SK-N-MC (cell line): ENCODE data around the gene FOXA3.

ENCODE experiments used
- DNase-seq: peaks from one replicate; pipeline ENCODE4 v3.0.0-alpha.2; 2011; ENCODE audit warnings: low read depth, low spot score
- H3K27ac ChIP-seq: fragments of 200-600 bp; sonication (generic); 2 replicates; pipeline ENCODE4 v1.5.1; 2016; ENCODE audit warnings: mixed run types
- H3K36me3 ChIP-seq: fragments of 200-600 bp; sonication (generic); 2 replicates; pipeline ENCODE4 v1.6.1; 2017; ENCODE audit warnings: antibody characterized with exemption, low read length, mixed read lengths; ENCODE audit not compliant: insufficient read depth
- H3K4me3 ChIP-seq: fragments of 200-600 bp; sonication (generic); 2 replicates; pipeline ENCODE4 v1.5.1; 2016
- H3K9ac ChIP-seq: fragments of 200-600 bp; sonication (generic); 2 replicates; pipeline ENCODE4 v1.8.0; 2017; ENCODE audit warnings: mixed run types, mixed read lengths; ENCODE audit not compliant: insufficient read length
- H3K9me3 ChIP-seq: fragments of 200-600 bp; sonication (generic); 2 replicates; pipeline ENCODE4 v1.6.1; 2017; ENCODE audit warnings: low read depth, mild to moderate bottlenecking, antibody characterized with exemption, low read length, moderate library complexity, mixed read lengths
- EZH2 ChIP-seq: fragments of 200-600 bp; sonication (generic); IDR thresholded peaks from one replicate; pipeline ENCODE4 v1.6.1; 2017; ENCODE audit warnings: antibody characterized with exemption
- FOXP2 ChIP-seq: optimal IDR thresholded peaks from 2 replicates; pipeline ENCODE3; 2011; ENCODE audit warnings: mild to moderate bottlenecking, moderate library complexity; ENCODE audit not compliant: insufficient read depth; ENCODE audit errors: extremely low read length, control extremely low read depth
- POLR2AphosphoS5 ChIP-seq: IDR thresholded peaks from 2 replicates; pipeline ENCODE4 v1.6.1; 2012; ENCODE audit warnings: mild to moderate bottlenecking, low read depth, low read length, borderline replicate concordance

Gene FOXA3

DNA sequence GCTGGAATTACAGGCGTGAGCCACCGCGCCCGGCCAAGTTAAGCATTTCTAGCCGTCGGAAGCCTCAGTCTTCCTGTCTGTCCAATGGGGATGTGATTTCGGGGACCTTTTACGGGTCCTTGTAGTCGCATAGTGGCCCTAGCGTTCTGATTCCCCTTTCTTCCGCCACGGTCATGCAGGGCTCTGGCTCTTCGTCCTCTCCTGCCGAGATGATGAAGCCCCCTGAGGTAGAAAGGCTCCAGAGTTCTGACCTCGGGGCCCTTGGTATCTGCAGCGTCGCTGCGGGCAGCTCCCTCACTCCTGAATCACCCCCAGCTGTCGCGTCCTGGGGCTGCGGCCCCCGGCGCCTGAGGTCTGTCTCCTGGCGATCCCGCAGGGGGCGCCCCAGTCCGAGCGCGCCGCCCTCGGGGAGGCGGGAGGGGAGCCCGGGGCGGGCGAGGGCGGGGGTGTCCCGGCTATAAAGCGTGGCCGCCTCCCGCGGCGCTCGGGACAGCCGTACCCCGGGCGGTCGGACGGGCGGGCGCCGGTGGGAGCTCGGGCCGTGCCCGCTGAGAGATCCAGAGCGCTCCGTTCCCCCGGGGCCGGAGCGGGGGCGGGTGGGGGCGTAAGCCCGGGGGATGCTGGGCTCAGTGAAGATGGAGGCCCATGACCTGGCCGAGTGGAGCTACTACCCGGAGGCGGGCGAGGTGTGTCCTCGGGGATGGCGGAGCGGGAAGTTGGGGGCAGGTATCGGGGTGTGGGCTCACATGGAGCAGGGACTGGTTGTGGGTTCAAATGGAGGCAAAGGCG lies at the start of gene FOXA3:
FOXA3 (plus strand) TSS at position 487 of the 789 bp plus-strand sequence; CDS start at position 618, 131 bp downstream.
- peak within 1 kb of the TSS; percentile 38 for H3K9ac ChIP-seq
- no peak within 1 kb of the TSS for H3K27ac ChIP-seq

DNA sequence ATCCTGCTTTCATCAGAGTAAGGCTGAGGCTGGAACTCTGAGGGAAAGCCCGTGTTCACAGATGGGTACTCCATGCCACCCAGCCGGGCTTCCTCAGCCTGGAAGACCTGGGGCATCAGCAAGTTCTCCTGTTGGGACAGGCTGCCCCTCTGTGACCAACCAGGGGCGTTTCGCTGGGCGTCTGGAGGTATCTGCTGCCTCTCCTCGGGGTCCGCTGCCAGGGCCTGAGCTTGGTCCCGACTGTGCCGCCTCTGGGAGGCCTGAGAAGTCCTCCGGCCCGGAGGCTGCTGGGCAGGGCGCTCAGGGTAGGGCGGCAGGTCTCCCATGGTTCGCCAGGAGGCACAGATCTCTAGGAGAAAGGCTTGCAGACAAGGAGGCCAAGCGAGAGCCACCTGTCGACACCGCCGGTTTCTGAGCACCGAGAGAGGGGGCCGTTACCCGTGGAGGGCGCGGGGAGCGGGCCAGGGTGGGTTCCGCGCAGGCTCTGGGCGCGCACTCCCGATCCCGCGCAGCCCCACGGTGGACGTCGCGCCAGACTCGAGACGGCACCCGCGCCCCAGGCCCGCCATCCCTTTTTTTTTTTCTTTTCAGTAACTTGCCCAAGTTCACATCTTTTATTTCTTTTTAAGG lies 49.2 kb upstream of the FOXA3 start, which contains the start of gene RSPH6A:
RSPH6A (minus strand) TSS at position 458 of the 630 bp plus-strand sequence; CDS start at position 326, 132 bp downstream.
- DNase-seq = no peak
- TF ChIP-seq POLR2AphosphoS5 = no peak
- TF ChIP-seq EZH2 = no peak
- TF ChIP-seq FOXP2 = no peak
- no peaks in the 10 kb centered on the region for H3K9me3 ChIP-seq
- no peaks in the 10 kb centered on the region for H3K36me3 ChIP-seq
- no peak within 1 kb of the TSS for H3K4me3 ChIP-seq
- no peak within 1 kb of the TSS for H3K9ac ChIP-seq
- H3K27ac ChIP-seq = no peak within 1 kb of the TSS

More for the DNA sequence above, at the start of gene FOXA3:
- Histone ChIP-seq H3K4me3 (peak within 1 kb of the TSS; percentile 96), H3K9me3 (no peaks in the 10 kb centered on the region), H3K36me3 (peaks cover 13% of the 10 kb centered on the region)
- TF ChIP-seq FOXP2 = no peak
- TF ChIP-seq EZH2 = no peak
- TF ChIP-seq POLR2AphosphoS5 = no peak
- DNase-seq = no peak

DNA sequence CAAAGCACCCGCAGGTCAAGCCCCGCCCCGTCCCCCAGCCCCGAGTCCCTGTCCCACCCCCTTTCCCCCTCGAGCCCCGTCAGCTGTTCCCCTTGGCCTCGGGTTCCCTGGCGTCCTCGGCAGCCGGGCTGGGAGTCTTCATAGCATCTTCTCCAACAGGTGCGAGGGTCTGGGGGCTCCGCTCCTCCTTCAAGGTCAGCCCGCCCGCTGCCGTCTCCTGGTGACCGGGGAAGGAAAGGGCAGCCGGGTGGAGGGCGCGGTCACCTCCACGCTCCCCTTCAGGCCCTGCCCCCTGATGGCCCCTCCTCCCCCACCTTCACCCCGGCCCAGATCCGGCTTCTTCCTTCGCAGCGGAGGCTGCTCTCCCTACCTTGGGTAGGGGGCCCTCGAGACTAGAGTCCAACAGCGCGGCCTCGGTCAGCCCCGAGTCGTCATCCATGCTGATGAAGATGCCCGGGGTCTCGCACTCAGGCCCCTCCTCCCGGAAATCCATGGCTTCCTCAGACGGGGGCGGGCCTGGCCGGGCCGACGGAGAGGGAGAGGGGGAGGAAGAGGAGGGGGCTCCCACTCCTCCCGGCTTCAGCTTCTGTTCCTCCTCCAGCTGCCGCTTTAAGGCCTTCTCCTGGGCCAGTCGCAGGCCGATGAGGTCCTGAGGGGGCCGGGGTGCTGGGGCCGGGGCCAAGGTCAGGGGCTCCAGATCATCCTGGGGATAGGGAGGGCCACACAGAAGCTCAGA lies 48.5 kb upstream of the FOXA3 start:
- Histone ChIP-seq H3K4me3 (no peak overlapping the region), H3K27ac (no peak overlapping the region), H3K9me3 (no peaks in the 10 kb centered on the region), H3K36me3 (no peaks in the 10 kb centered on the region), H3K9ac (no peak overlapping the region)
- TF ChIP-seq FOXP2 (no peak), EZH2 (no peak), POLR2AphosphoS5 (no peak; the same call in 1 of the 2 replicates)
- no peak for DNase-seq

DNA sequence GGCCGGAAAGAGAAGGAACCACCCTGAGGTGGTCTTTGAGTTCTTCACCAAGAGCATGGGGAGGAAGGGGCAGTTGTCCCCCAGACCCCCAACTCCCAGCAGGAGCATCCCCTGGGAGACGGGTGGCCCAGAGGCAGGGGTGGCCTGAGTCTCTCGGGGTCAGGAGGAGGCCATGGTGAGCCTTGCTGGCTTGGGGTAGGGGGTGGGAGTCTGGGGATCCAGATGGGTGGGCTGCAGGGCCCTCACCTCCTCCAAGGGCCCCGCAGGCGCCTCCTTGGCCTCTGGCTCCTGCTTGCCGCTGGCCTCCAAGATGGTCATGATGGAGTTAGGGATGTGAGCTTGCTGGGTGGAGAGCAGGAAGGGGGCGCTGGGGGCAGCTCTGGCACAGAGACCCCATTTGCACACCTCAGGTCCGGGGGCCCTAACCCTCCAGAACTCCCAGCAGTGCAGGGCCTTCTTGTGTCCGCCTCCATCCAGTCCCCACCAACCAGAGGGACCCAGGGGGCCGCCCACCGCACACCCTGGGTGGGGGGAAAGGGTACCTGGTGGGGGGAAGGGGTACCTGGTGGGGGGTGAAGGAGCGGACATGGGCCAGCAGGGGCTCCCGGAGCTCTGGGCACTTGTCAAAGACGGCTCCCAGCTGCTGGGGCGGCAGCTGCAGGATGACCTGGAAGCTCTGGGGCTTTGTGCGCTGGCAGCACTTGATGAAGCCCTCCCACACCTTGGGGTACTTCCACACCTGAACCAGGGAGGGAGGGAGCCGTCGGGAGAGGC lies 47.7 kb upstream of the FOXA3 start:
- Histone ChIP-seq H3K9me3 (no peaks in the 10 kb centered on the region), H3K36me3 (no peaks in the 10 kb centered on the region; the same call in 1 of the 2 replicates), H3K4me3 (no peak overlapping the region), H3K9ac (no peak overlapping the region), H3K27ac (no peak overlapping the region)
- TF ChIP-seq FOXP2 (no peak), POLR2AphosphoS5 (no peak; the same call in 1 of the 2 replicates), EZH2 (no peak)
- no peak for DNase-seq

DNA sequence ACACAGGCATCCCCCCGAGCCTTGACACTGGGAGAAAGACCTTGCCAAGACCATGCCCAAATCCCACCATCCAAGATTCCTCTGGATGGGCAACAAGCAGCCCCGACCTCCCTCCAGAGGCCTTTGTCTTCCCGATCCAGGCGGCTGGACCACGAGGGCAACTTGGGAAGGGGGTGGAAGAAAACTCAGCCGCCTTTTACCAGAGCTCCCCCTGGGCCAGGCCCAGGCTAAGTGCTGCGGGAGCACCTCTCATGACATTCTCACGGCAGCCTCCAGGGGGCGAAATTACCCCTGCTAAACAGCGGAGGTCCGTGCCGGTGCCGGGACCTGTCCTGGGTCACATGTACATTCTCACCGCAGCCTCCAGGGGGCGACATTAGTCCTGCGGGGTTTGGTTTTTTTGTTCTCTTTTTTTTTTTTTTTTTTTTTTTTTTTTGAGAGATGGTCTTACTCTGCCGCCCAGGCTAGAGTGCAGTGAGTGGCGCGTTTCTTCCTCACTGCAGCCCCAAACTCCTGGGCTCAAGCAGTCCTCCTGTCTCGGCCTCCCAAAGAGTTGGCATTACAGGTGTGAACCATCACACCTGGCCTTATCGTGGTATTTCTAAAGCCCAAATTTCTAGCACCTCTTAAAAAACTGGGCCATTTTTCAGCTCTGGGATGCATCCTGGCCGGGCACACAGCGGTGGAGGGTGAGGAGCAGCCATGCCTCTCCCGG lies 47.0 kb upstream of the FOXA3 start:
- Histone ChIP-seq H3K4me3 (no peak overlapping the region), H3K9me3 (no peaks in the 10 kb centered on the region), H3K9ac (no peak overlapping the region), H3K27ac (no peak overlapping the region), H3K36me3 (no peaks in the 10 kb centered on the region; the same call in 1 of the 2 replicates)
- DNase-seq = peak; percentile 68
- no peak for TF ChIP-seq EZH2
- TF ChIP-seq POLR2AphosphoS5 = peak; percentile 36; the same call in 1 of the 2 replicates
- TF ChIP-seq FOXP2 = no peak

DNA sequence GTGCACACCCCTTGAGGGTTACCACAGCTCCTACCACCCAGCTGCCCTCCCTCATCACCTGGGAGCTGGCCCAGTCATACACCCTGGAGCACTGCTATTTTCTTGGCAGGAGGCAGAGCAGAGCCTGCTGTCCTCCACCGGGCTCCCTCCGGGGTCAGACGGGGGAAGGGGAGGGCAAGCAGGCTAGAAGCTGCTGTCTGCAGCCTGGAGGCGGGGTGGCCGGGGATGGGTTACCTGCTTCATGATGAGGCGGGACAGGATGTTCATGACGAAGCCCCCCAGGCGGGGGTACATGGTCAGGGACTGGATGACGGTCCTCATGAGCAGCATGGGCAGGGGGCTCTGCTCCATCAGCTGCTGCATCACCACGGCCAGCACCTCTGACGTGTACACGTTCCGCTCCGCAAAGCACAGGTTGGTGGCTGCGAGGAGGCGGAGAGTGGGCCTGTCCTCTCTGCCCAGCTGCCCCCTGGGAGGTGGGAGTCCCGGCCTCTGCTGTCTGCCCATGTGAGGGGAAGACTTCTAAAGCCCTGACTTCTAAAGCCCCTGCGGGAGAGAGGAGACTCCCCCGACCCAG lies 46.3 kb upstream of the FOXA3 start:
- no peak for DNase-seq
- TF ChIP-seq POLR2AphosphoS5 = no peak; the same call in 1 of the 2 replicates
- Histone ChIP-seq H3K36me3 (no peaks in the 10 kb centered on the region; the same call in 1 of the 2 replicates), H3K4me3 (no peak overlapping the region), H3K9ac (no peak overlapping the region), H3K27ac (no peak overlapping the region), H3K9me3 (no peaks in the 10 kb centered on the region)

DNA sequence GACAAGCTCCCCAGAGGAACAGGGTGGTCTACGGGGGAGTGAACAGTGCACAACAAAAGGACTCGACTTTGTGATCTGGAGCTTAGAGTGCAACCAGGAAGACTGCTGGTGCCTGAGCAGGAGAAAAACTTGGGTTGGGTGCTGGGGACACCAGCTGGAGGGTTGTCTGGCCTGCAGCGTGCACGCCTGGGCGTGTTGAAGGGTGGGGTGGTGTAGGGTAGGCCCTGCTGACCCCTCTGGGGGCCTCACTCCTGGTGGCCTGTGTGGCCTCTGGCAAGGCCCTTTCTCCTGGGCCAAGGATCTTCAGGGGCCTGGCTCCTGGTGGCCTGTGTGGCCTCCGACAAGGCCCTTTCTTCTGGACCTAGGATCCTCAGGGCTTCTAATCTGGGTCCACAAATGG lies 44.4 kb upstream of the FOXA3 start:
- Histone ChIP-seq H3K36me3 (peaks cover 3% of the 10 kb centered on the region; the same call in 1 of the 2 replicates), H3K27ac (no peak overlapping the region), H3K4me3 (no peak overlapping the region), H3K9me3 (no peaks in the 10 kb centered on the region), H3K9ac (no peak overlapping the region)
- TF ChIP-seq POLR2AphosphoS5 (no peak; the same call in 1 of the 2 replicates), FOXP2 (no peak), EZH2 (no peak)
- no peak for DNase-seq
